Neural progenitor cell (in vitro differentiated cells): ENCODE results near the gene LARGE1. TPM values are rescaled to one million over a fixed set of nuclear protein-coding genes. Genes with fewer than 3 reads are reported as not detected.
A peak's percentile ranks its signal among the peaks of the same experiment; 100 is the strongest.

Source experiments
- DNase-seq: peaks from one replicate; pipeline ENCODE4 v3.0.0-alpha.2; 2016; ENCODE audit warnings: low spot score
- H2AFZ ChIP-seq: fragments of 200-600 bp; sonication (generic); replicated peaks from 2 replicates; pipeline ENCODE4 v1.6.1; 2016; ENCODE audit warnings: antibody characterized with exemption
- H3F3A ChIP-seq: fragments of 200-600 bp; sonication (generic); 2 replicates; pipeline ENCODE4 v1.6.1; 2016; ENCODE audit warnings: antibody characterized with exemption, low read depth
- H3K27ac ChIP-seq: fragments of 200-600 bp; sonication (generic); 2 replicates; pipeline ENCODE4 v1.5.1; 2016; ENCODE audit warnings: mild to moderate bottlenecking
- H3K27me3 ChIP-seq: fragments of 200-600 bp; sonication (generic); 2 replicates; pipeline ENCODE4 v1.6.1; 2016; ENCODE audit warnings: mild to moderate bottlenecking, moderate library complexity
- H3K36me3 ChIP-seq: fragments of 200-600 bp; sonication (generic); 2 replicates; pipeline ENCODE4 v1.5.1; 2016
- H3K4me1 ChIP-seq: fragments of 200-600 bp; sonication (generic); 2 replicates; pipeline ENCODE4 v1.6.1; 2016; ENCODE audit warnings: mixed run types
- H3K4me2 ChIP-seq: fragments of 200-600 bp; sonication (generic); 2 replicates; pipeline ENCODE4 v1.6.1; 2016
- H3K4me3 ChIP-seq: fragments of 200-600 bp; sonication (generic); 2 replicates; pipeline ENCODE4 v1.5.1; 2016
- H3K79me2 ChIP-seq: fragments of 200-600 bp; sonication (generic); 2 replicates; pipeline ENCODE4 v1.6.1; 2016; ENCODE audit warnings: low read depth
- H3K9ac ChIP-seq: fragments of 200-600 bp; sonication (generic); 2 replicates; pipeline ENCODE4 v1.6.1; 2016
- H3K9me3 ChIP-seq: fragments of 200-600 bp; sonication (generic); 2 replicates; pipeline ENCODE4 v1.5.1; 2016; ENCODE audit warnings: low read depth
- H4K20me1 ChIP-seq: fragments of 200-600 bp; sonication (generic); 2 replicates; pipeline ENCODE4 v1.6.1; 2016; ENCODE audit warnings: low read depth
- H3K27ac Mint-ChIP-seq: 3 replicates; pipeline ENCODE4 v1.8.0; 2021; ENCODE audit warnings: mixed read lengths
- H3K27me3 Mint-ChIP-seq: 2 replicates; pipeline ENCODE4 v1.8.0; 2022; ENCODE audit warnings: low read depth, mild to moderate bottlenecking, inconsistent platforms, moderate library complexity, mixed read lengths; ENCODE audit not compliant: insufficient read depth
- H3K36me3 Mint-ChIP-seq: 3 replicates; pipeline ENCODE4 v1.8.0; 2021; ENCODE audit warnings: mixed read lengths
- H3K4me1 Mint-ChIP-seq: 3 replicates; pipeline ENCODE4 v1.8.0; 2021; ENCODE audit warnings: mixed read lengths
- H3K4me3 Mint-ChIP-seq: 3 replicates; pipeline ENCODE4 v1.8.0; 2021; ENCODE audit warnings: mild to moderate bottlenecking, moderate library complexity, mixed read lengths
- H3K9me3 Mint-ChIP-seq: 3 replicates; pipeline ENCODE4 v1.8.0; 2020; ENCODE audit warnings: mixed read lengths
- CTCF ChIP-seq: fragments of 200-600 bp; sonication (generic); IDR thresholded peaks from 2 replicates; pipeline ENCODE4 v1.5.1; 2017; ENCODE audit warnings: antibody characterized with exemption, mild to moderate bottlenecking
- EZH2 ChIP-seq: fragments of 200-600 bp; sonication (generic); IDR thresholded peaks from 2 replicates; pipeline ENCODE4 v1.6.1; 2017; ENCODE audit warnings: antibody characterized with exemption, mild to moderate bottlenecking, moderate library complexity
- EZH2phosphoT487 ChIP-seq: fragments of 200-600 bp; sonication (generic); IDR thresholded peaks from 2 replicates; pipeline ENCODE4 v1.6.1; 2017; ENCODE audit warnings: antibody characterized with exemption
- total RNA-seq: library from RNA; depleted of rRNA; stranded (reverse); fragments of >200 nt; gene quantifications from 2 replicates; pipeline ENCODE4 v1.2.3, GENCODE V29; 2015; ENCODE audit warnings: low replicate concordance

LARGE1 gene
- total RNA-seq, 1 donor from 2014 or later, result 24.9 TPM

- Mint-ChIP-seq H3K27me3 (no peaks in the 10 kb centered on the region), H3K9me3 (no peaks in the 10 kb centered on the region), H3K27ac (peak overlapping the region; percentile 46), H3K36me3 (peaks cover 21% of the 10 kb centered on the region), H3K4me1 (no peaks in the 10 kb centered on the region), H3K4me3 (no peak overlapping the region)
- TF ChIP-seq EZH2phosphoT487, result no peak
- TF ChIP-seq EZH2, result no peak
- TF ChIP-seq CTCF, result no peak
- Histone ChIP-seq H3K27me3 (no peaks in the 10 kb centered on the region), H3K79me2 (no peaks in the 10 kb centered on the region), H3K9ac (no peak overlapping the region), H2AFZ (no peak overlapping the region), H3F3A (no peaks in the 10 kb centered on the region), H3K9me3 (no peaks in the 10 kb centered on the region), H3K4me3 (no peak overlapping the region), H3K27ac (no peak overlapping the region), H3K4me1 (no peaks in the 10 kb centered on the region), H3K36me3 (no peaks in the 10 kb centered on the region), H3K4me2 (no peak overlapping the region), H4K20me1 (no peaks in the 10 kb centered on the region)
- no peak for DNase-seq
Observed at GRCh38 chr22:33341611-33342010, 578.7 kb downstream of the LARGE1 start.

GRCh38 chr22:33337524-33337923 is 582.8 kb downstream of the LARGE1 start:
- no peaks in the 10 kb centered on the region for H3K27me3 ChIP-seq
- no peaks in the 10 kb centered on the region for H3K27me3 Mint-ChIP-seq
- no peak overlapping the region for H3K4me3 ChIP-seq
- peaks cover 8% of the 10 kb centered on the region for H3K4me1 Mint-ChIP-seq
- no peak overlapping the region for H3K27ac Mint-ChIP-seq
- H3K9me3 Mint-ChIP-seq, result no peaks in the 10 kb centered on the region
- H2AFZ ChIP-seq, result no peak overlapping the region
- H3K4me1 ChIP-seq, result no peaks in the 10 kb centered on the region
- H3K79me2 ChIP-seq, result no peaks in the 10 kb centered on the region
- H3K36me3 Mint-ChIP-seq, result peaks cover 32% of the 10 kb centered on the region
- no peak overlapping the region for H3K4me2 ChIP-seq
- no peak overlapping the region for H3K9ac ChIP-seq
- TF ChIP-seq EZH2 (no peak), CTCF (no peak), EZH2phosphoT487 (no peak)
- no peaks in the 10 kb centered on the region for H3K9me3 ChIP-seq
- DNase-seq, result no peak
- H3K27ac ChIP-seq, result no peak overlapping the region
- no peak overlapping the region for H3K4me3 Mint-ChIP-seq
- no peaks in the 10 kb centered on the region for H3F3A ChIP-seq
- H3K36me3 ChIP-seq, result no peaks in the 10 kb centered on the region
- no peaks in the 10 kb centered on the region for H4K20me1 ChIP-seq

DNA sequence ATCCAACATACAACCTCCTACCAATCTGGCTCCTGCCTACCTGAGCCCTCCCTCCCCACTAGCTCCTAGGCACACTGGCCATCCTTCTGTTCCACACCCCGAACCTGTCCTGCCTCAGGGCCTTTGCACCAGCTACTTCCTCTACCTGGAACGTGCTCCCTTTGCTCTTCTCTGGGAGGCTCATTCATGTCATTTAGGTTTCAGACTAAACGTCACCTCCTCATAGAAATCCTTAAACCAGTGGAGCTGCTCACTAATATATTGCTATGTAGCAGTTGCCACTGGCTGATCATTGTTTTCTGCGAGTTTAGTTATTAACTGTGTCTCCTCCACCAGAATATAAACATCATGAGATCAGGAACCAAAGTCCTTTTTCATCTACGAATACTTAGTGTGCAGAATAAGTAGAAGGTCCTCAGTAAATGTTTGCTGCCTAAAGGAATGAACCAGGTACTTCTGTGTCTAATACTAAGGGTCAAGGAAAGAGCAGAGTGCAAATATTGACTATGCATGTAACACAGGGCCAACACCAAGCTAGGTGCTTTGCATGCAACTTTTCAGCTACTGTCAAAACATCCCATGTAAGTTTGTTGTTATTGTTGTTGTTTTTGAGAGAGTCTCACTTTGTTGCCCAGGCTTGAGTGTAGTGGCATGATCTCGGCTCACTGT is 584.5 kb downstream of the LARGE1 start:
- H3K4me1 ChIP-seq, result no peaks in the 10 kb centered on the region
- no peak overlapping the region for H3K4me3 ChIP-seq
- TF ChIP-seq CTCF, result no peak
- TF ChIP-seq EZH2phosphoT487, result no peak
- no peak for TF ChIP-seq EZH2
- H3K79me2 ChIP-seq, result no peaks in the 10 kb centered on the region
- no peaks in the 10 kb centered on the region for H3F3A ChIP-seq
- H3K4me2 ChIP-seq, result no peak overlapping the region
- H3K27ac Mint-ChIP-seq, result no peak overlapping the region
- H3K36me3 ChIP-seq, result no peaks in the 10 kb centered on the region
- no peak for DNase-seq
- H3K9ac ChIP-seq, result no peak overlapping the region
- peaks cover 29% of the 10 kb centered on the region for H3K36me3 Mint-ChIP-seq
- H3K9me3 ChIP-seq, result no peaks in the 10 kb centered on the region
- peaks cover 8% of the 10 kb centered on the region for H3K4me1 Mint-ChIP-seq
- H4K20me1 ChIP-seq, result no peaks in the 10 kb centered on the region
- H2AFZ ChIP-seq, result no peak overlapping the region
- no peak overlapping the region for H3K27ac ChIP-seq
- no peaks in the 10 kb centered on the region for H3K27me3 Mint-ChIP-seq
- H3K9me3 Mint-ChIP-seq, result no peaks in the 10 kb centered on the region
- H3K27me3 ChIP-seq, result no peaks in the 10 kb centered on the region
- no peak overlapping the region for H3K4me3 Mint-ChIP-seq
